Glomerular endothelial cell (primary cell): ENCODE data around the gene TMEM171. TPM values are rescaled to one million over a fixed set of nuclear protein-coding genes. Genes with fewer than 3 reads are reported as not detected.

Experiments
- DNase-seq: peaks from one replicate; pipeline ENCODE4 v3.0.0-alpha.2; 2011; ENCODE audit warnings: low read depth, low spot score; ENCODE audit errors: extremely low read depth
- total RNA-seq: library from RNA; depleted of rRNA; stranded (reverse); fragments of >200 nt; gene quantifications from 2 replicates; pipeline ENCODE4 v1.2.3, GENCODE V29; 2015

The TMEM171 gene
- total RNA-seq, 1 donor from 2014 or later, result 2.3 TPM

GRCh38 chr5:73119451-73120157 is 771 bp upstream of the TMEM171 start:
- no peak for DNase-seq

- no peak for DNase-seq
These were observed 716 bp downstream of the TMEM171 start for GRCh38 chr5:73121119-73121463.

GRCh38 chr5:73122875-73123810 is 2.8 kb downstream of the TMEM171 start:
- peak; percentile 44 for DNase-seq

GRCh38 chr5:73125289-73125688 is 4.9 kb downstream of the TMEM171 start:
- no peak for DNase-seq

GRCh38 chr5:73126381-73126780 is 6.0 kb downstream of the TMEM171 start:
- no peak for DNase-seq

- DNase-seq, result no peak
These were observed 6.6 kb downstream of the TMEM171 start for GRCh38 chr5:73126957-73127356.

- no peak for DNase-seq
These were observed 8.8 kb downstream of the TMEM171 start for GRCh38 chr5:73129143-73129542.

GRCh38 chr5:73130811-73131210 is 10.4 kb downstream of the TMEM171 start:
- no peak for DNase-seq

GRCh38 chr5:73131711-73132425 is 11.5 kb downstream of the TMEM171 start:
- no peak for DNase-seq

- no peak for DNase-seq
These were observed 12.4 kb downstream of the TMEM171 start for GRCh38 chr5:73132759-73133158.

GRCh38 chr5:73135021-73135420 is 14.6 kb downstream of the TMEM171 start:
- DNase-seq, result no peak

GRCh38 chr5:73135429-73136054 is 15.2 kb downstream of the TMEM171 start:
- DNase-seq, result no peak

- no peak for DNase-seq
These were observed 15.7 kb downstream of the TMEM171 start for GRCh38 chr5:73136055-73136562.

GRCh38 chr5:73137563-73138530 is 17.5 kb downstream of the TMEM171 start:
- no peak for DNase-seq

GRCh38 chr5:73139485-73139884 is 19.1 kb downstream of the TMEM171 start:
- no peak for DNase-seq

GRCh38 chr5:73140801-73141200 is 20.4 kb downstream of the TMEM171 start:
- DNase-seq, result no peak

GRCh38 chr5:73142035-73142434 is 21.7 kb downstream of the TMEM171 start:
- DNase-seq, result no peak

- DNase-seq, result no peak
These were observed 23.3 kb downstream of the TMEM171 start for GRCh38 chr5:73143716-73144115.

GRCh38 chr5:73149540-73149939 is 29.2 kb downstream of the TMEM171 start:
- no peak for DNase-seq

- DNase-seq, result no peak
These were observed 30.5 kb downstream of the TMEM171 start for GRCh38 chr5:73150876-73151275.
